GM19463 (cell line): Measurements from ENCODE around the gene AWAT1.
"Not testable (repeated sequence)": the region's sequence is repeated elsewhere in the genome, so short reads cannot be mapped to it uniquely, and the experiment has no call there.

Experiments
- ATAC-seq: cut with Tn5 transposase; IDR thresholded peaks from one replicate; pipeline ENCODE4 v1.9.1; 2021; ENCODE audit warnings: mild to moderate bottlenecking, moderate library complexity; ENCODE audit not compliant: unreplicated experiment

AWAT1 gene

GRCh38 chrX:70234355-70234754 is at the start of gene AWAT1:
TSS of gene AWAT1 (plus strand) at chrX:70234655. CDS start at chrX:70234696, 41 bp downstream.
- ATAC-seq: no peak

DNA sequence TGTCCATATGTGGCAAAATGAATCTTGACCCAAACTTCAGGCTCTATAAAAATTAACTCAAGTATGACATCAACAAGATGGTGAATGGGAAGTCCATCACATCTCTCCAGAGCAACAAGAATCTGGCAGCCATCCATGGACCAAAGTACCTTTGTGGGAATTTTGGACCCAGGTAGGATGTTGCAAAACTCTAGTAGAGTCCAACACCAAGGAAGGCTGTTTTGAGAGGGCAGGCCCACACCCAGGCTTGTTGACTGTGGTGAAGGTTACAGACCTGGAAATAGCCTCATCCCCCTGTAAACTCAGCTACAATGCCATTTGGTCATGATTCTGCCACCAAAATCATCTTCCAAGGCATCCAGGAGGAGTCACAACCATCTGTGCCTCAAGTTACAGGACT is 44.2 kb upstream of the AWAT1 start:
- ATAC-seq: no peak

DNA sequence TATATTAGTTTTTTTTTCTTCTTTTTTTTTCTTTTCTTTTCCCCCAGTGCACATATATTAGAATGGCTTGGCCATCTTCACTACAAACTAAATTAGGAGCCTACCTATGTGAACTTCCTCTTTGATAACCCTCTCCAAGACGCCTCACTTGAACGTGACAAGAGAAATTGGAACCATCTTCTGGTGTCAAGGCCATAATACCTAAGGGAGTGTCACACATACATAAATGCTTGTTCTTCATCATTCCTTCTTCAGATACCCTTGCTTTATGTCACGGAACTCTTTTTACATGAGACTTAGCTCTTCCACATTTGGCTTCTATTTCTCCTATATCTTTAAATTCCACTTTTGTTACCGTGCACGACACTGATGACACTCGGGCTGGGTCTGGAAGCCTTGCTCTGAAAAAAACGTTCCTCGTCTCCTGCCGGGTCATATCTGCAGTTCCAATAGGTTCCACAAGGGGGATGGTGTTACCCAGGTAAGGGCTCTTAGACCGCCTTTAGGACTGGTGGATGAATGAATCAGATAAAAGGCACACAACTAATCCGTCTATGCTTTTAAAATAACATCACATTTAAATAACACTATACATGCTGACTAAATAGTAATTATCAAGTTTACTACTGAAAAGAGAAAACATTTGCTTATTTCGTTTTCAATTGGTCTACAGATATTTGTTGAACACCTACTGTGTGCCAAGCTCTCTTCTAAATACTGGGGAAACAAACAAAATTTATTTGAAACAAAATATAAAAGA is 37.3 kb upstream of the AWAT1 start:
- ATAC-seq: peak; percentile 88

DNA sequence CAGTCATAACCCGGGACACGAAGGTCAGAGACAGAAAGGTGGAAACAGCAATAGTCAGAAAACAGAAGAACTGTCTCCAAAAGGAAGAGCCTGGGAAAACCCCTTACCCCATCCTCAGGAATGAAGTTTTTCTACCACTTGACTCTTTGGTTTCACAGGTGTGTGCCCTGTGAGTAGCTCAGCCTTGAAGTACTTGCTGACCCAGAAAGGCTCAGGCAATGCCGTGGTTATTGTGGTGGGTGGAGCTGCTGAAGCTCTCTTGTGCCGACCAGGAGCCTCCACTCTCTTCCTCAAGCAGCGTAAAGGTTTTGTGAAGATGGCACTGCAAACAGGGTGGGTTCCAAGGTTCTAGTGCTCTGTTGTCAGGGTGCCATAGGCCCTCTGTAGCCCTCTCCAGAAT is 32.7 kb upstream of the AWAT1 start:
- ATAC-seq: no peak

- no peak for ATAC-seq
Observed at GRCh38 chrX:70208479-70208878, 26.0 kb upstream of the AWAT1 start.

DNA sequence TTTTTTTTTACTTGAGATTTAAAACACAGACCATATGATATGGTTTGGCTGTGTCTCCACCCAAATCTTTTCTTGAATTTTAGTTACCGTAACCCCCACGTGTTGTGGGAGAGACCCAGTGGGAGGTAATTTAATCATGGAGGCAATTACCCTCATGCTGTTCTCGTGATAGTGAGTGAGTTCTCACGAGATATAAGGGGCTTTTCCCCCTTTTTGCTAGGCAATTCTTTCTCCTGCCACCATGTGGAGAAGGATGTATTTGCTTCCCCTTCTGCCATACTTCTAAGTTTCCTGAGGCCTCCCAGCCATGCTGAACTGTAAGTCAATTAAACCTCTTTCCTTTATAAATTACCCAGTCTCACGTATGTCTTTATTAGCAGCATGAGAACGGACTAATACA is 24.9 kb upstream of the AWAT1 start:
- ATAC-seq: not testable (repeated sequence)

GRCh38 chrX:70219938-70220764 is 14.3 kb upstream of the AWAT1 start:
- no peak for ATAC-seq

GRCh38 chrX:70226048-70226447 is 8.4 kb upstream of the AWAT1 start:
- no peak for ATAC-seq

- no peak for ATAC-seq
Observed at GRCh38 chrX:70226687-70227086, 7.8 kb upstream of the AWAT1 start.

DNA sequence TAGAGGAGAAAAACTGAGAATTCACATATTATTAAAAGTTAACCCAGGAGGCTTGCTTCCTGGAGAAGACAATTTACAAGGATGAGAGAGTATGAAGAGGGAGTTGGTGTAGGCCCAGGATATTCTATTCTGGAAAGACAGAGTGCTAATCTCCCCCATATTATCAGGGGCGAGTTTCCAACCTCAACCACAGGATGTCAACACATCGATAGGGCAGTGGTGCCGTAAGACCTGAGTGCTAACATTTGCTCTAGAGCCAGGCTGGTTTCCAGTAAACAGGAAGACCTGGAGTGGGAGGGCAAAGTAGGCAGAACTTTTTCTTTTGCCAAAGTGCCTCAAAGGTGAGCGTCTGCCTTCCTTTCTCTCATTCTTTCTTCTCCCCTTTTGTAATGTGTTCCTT is 2.8 kb upstream of the AWAT1 start:
- no peak for ATAC-seq

DNA sequence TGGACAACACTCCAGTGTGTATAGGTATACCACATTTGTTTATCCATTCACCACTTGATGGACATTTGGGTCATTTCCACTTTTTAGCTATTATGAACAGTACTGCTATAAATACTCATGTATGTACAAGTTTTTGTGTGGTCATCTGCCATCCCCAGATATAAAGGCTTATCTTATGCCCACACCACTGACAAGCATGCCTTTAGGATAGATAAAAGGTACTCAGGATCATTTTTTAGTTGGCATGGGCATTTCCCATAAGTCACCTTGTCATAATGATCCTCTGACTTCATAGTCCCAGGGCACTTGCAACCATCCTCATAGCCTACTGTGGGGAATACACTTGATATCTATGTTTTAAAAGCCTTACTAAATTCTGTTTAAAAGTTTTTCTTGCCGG is 6.3 kb downstream of the AWAT1 start:
- no peak for ATAC-seq

DNA sequence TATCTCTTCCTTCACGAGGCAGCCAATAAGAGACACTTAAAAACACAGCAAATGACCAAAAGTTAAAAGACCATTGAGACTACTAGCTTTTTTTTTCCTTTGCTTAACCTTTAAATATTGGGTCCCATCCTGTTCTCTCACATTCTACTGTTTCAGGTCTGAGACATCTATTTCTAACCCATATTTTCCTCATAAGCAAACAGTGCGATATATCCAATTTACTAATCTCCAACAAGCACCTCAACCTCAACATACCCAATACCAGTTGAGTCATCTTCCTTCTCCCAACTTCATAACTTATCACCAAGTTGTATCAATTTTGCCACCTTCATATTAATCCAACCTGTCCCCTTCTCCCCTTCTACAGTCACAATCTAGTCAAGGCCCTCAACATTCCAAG is 7.0 kb downstream of the AWAT1 start:
- no peak for ATAC-seq

GRCh38 chrX:70243601-70244000 is 9.1 kb downstream of the AWAT1 start:
- ATAC-seq: not testable (repeated sequence)

DNA sequence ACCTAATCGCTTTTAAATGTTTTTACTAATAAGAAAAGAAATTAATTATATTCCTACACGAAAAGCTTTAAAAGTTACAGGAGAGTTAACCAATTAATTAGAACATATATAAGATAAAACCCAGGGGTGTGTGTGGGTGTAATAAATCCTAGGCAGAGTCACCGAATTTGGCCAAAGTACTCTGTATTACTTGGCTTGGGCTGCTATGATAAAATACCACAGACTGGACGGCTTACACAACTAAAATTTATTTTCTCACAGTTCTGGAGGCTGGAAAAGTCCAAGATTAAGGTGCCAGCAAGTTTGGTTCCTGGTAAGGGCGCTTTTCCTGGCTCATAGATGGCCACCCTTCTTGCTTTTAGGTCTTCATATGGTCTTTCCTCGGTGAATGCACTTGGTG is 10.4 kb downstream of the AWAT1 start:
- ATAC-seq: no peak

- no peak for ATAC-seq
Observed at GRCh38 chrX:70247252-70247651, 12.8 kb downstream of the AWAT1 start.

DNA sequence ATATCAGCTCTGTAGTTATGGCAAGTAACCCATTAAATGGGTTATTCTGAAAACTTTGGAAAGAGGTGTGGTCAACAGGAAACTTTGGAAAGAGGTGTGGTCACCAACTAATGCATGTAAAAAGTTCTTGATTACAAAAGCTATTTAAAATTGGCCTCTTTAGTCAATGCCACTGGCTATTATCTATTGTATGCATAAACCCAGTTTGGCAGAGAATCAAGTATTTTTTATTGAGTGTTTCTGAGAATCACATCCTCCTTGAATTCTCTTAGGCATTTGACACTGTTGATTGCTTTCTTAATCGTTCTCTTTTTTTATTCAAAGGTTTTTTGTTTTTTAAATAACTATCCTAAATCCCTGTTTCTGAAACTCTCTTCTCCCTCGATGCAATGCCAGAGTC is 18.0 kb downstream of the AWAT1 start:
- ATAC-seq: no peak

DNA sequence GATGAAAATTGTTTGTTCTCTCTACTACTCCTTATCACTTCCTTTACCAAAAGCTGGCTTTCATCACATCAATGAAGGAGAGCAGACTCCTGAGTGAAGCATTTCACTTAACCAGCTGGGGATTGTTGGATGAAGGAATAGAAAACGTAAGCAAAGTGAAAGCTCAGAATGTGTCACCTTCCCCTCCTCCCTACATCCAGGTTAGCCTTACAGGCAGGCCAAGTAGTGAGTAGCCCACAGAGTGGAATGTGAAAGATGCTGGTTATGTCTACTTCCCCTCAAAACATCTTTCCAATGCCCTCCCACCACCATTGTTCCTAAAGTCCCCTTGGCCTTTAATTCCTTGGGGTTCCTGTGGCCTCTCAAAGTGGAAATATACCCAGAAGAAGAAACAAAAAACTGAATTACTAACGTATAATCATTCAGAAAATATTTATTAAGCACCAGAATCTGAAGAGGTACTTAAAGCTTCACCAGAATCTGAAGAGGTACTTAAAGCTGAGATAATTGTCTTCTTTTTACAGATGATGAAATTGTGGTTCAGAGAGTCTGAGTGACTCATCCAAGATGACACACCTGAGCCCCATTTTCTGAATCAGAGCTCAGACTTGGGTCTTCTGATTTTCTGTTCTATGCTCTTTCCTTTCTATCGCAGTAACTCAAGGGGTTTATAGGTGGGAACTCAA is 19.1 kb downstream of the AWAT1 start:
- ATAC-seq: no peak

DNA sequence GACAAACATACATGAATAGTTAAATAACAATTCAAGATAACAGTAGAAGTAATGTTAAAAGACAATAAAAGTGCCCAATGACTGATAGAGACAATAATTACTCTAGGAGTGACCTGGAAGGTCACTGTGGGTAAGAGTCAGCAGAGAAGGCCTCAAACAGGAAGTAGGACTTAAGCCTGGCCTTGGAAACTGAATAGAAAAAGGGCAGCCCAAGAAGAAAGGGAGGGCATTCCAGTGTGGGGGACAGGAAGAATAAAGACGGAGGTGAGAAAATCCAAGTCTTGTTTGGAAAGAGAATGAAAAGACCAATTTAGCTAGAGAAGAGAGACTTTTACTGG is 19.6 kb downstream of the AWAT1 start:
- no peak for ATAC-seq

DNA sequence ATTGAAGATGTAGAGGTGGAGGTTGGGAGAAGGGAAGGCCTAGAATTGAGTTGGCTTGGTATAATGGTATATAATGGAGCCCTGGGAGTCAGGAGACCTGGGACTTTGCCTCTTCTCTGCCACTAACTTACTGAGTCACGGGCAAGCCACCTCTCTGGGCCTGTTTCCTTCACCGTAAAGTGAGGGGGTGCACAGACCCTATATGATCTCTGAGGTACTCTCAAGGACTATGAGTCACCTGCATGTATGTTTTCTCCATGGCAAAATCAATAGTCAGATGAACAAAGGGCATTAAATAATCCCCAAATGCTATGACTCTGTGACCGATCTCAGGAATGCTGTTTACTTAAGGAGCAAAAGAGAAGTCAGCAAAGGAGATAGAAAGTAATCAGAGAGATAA is 20.5 kb downstream of the AWAT1 start:
- no peak for ATAC-seq

- no peak for ATAC-seq
Observed at GRCh38 chrX:70255452-70255851, 21.0 kb downstream of the AWAT1 start.

GRCh38 chrX:70257423-70258288 is 23.2 kb downstream of the AWAT1 start:
- ATAC-seq: no peak
